GM19397 (cell line): ENCODE measurements around the gene LAMTOR2.
"Not testable (repeated sequence)": the region's sequence is repeated elsewhere in the genome, so short reads cannot be mapped to it uniquely, and the experiment has no call there.

Experiments
- ATAC-seq: cut with Tn5 transposase; IDR thresholded peaks from one replicate; pipeline ENCODE4 v1.9.1; 2021; ENCODE audit warnings: mild to moderate bottlenecking, moderate library complexity; ENCODE audit not compliant: unreplicated experiment

Gene LAMTOR2

DNA sequence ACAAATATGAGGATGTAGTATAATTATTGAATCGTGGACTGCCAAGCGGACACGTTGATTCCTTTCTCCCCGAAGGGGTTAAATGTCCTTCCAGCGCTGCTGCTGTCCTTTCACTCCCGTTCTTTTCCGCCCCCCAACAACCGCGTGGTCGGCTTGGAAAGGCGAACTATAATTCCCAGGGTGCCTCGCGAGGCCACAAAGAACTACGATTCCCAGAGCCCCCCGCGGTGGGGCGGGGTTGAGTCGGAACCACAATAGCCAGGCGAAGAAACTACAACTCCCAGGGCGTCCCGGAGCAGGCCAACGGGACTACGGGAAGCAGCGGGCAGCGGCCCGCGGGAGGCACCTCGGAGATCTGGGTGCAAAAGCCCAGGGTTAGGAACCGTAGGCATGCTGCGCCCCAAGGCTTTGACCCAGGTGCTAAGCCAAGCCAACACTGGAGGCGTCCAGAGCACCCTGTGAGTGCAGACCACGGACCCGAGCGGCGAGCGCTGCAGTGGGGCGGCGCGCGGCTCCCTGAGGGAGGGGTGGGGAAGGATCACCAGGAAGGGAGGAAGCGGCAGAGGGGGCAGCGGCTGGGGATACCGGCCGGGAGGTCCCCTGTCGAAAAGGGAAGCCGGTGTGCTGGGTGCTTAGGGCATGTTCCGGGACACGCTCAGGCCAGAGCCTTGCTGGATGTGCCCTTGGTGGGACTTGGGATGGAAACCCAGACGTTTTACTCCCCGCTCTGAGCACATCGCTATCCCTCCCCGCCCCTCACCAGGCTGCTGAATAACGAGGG, at the start of gene LAMTOR2:
TSS of gene LAMTOR2 (plus strand) at position 283 of the 781 bp plus-strand sequence. CDS start at position 391, 108 bp downstream.
- ATAC-seq, result peak; percentile 70

DNA sequence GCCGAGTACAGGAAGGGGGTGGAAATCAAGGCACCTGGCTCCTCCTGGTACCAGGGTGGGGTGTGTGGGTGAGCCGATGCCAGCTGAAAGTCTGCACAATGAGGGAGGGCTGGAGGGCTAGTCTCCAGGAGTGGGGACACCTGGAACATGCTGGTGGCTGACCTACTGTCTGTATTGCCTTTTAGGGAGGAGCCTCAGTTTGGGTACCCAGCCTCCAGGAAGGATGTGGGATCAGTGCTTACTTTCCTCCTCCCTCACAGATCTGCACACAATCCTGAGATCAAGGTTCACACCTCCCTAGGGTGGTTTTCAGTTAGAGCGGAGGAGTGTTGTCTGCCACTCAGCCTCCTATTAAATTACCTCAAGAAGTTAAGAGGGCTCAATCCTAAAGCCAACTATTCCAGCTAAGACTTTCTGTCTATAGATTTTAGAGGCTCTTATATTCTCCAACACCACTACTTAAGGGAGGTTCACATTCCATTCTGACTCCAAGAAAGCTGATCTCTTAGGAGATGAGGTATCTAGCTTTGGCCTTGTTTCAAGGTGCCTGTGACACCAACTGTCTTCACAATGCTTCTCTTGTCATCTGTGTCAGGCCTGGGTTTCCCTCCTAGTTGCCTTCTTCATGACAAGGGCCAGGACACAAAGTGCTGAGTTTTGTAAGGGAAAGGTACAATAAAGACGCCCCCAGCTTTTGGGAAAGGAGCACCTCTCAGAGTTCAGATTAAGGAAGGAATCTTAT, 49.6 kb upstream of the LAMTOR2 start:
- no peak for ATAC-seq

DNA sequence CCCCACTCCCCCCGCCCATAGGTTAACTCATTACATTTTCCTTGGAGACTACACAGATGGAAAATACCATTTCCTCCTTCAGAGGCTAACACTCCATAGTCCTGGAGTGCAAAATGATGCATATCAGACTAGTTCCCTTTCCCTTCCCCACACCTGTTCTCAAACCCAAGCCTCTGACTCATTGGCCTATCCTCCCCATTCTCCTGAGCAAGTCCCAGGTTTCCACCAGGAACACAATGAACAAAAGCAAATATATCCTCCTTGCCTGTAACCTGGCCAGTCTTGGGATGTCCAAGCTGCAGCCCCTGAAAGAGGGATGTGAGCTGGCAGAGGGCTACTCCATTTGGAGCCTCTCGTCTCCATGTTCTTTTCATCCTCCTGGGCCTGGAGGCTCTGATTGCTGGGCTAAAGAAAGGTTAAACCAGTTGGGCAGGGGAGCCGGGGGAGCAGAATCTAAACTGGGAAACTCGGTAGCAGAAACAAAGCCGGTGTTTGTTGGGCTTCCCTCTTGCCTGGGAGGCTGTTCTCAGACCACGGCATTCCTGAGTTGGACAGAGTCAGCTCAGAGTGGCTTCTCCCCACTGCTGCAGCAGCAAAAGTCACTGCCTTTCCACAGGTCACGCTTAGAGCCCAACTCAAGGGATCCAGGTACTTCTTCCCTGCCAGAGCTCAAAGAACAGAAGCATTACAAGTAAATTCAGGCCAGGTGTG, 47.8 kb upstream of the LAMTOR2 start:
- no peak for ATAC-seq

DNA sequence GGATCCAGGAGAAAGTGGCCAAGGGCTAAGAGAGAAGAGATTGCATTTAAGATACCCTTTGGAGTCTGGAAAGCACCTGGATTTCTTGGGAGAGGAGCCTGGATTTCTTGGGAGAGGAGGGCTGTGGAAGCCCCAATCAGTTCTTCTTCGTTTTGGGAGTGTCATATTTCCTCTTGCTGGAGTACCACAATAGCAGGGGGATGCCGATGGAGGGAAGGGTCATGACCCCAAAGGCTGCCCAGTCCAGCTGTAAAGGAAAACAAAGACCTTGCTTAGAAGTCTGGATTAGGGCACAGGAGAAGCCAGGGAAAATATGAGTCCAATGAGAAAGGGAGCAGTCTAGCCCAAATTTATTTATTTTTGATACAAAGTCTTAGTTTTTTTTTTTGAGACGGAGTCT, 45.2 kb upstream of the LAMTOR2 start:
- ATAC-seq, result no peak

DNA sequence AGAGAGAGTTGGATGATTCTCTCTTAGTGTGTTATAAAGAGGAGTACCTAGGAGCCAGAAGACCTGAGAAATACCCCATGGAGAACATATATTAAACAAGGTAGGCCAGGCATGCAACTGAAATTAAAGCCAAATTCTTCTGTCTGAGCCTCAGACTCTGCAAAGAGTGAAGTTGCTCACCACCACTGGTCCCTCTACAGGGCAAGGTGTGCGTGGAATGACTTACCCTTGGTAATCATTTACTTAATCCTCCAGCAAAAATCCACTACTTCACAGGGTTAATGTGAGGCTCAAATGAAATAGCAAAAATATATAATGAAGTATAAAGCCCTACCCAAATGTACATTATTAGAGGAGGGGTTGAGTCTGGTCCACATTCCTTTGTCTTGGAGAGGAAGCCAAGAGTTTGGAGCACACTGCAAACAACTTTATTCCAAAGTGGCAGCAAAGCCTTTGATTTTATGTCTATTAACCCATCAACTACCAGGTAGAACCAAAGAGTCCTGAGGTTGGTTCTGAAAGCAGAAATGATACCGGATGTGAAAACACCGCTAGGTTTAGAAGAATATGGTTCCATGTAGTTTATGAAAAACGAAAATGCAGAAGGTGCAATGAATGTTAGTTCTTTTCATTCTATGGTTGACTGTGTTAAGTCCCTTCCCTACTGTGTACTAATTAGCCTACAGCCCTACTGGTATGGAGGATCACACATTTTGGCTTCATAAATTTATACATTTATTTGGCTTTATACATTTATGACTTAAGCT, 42.3 kb upstream of the LAMTOR2 start:
- peak; percentile 62 for ATAC-seq

DNA sequence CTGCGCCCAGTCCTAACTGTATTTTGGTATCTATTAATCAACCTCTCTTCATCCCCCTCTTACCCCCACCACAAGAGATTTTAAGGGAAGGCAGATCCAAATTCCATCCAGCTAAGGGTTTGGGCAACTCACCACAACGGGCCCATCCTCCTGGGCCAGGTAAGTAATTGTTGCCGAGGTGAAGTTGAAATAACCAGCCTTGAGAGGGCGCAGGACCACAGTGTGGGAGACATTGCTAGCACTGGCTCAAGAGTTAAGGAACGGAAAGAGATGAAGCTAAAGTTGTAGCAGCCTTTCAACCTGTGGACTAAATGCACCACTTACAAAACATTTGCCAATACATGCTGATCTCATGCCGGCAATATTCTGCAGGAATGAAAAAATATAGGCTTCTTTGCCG, 39.8 kb upstream of the LAMTOR2 start:
- no peak for ATAC-seq

DNA sequence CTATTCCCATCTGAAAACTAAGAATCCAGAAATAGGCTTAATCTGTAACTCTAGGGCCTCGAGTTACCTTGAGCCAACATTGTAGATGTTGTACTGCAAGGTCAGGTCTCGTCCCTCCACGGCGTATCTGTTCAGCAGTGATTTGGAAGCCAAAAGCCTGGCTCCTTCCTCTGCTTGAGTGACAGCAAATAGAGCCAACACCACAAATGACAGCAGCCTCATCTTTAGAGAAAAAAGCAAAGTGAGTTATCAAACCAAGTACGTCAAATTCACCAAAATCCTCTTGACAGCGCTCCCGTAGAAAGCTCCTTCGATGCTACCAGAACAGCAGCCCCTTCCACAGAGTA, 34.7 kb upstream of the LAMTOR2 start:
- no peak for ATAC-seq

DNA sequence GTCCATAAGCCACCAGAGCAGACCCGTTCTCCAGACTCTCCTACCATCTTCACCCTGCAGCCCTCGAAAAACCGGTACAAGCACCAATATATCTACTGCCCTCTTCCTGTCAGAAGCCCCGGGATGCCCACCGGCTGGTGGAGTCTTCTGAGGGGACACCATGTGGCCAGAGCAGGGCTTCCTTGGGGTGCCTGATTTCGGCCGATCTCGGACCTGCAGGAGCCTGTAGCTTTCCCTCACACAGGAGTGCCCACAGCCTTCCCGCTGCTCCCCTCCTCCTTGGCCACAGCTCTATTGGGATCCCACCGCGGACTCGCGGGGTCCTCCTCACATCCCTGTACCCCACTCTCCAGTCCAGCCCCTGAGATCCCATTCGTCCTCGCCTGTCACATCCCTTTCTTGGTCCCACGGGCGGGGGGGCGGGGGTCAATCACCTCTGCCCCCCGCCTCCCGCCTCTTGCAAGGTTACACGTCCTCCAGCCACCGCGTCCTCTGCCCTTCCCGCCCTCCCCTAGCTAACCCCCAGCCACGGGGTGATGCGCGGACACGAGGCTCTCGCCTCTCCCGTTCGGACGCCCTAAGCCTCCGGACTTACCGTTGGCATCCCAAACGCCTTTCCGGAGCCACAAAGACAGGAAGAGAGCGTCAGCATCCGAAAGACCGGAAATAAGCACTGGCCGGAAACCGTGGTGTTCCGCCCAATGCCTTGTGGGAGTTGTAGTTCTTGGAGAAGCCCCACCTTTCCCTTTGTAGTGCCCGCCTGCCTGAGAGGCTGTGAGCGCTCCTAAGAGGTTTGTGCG, 34.1 kb upstream of the LAMTOR2 start, which contains the start of gene SSR2:
TSS of gene SSR2 (minus strand) at position 659 of the 800 bp plus-strand sequence. CDS start 784 bp downstream, outside the sequence.
- peak; percentile 82 for ATAC-seq

DNA sequence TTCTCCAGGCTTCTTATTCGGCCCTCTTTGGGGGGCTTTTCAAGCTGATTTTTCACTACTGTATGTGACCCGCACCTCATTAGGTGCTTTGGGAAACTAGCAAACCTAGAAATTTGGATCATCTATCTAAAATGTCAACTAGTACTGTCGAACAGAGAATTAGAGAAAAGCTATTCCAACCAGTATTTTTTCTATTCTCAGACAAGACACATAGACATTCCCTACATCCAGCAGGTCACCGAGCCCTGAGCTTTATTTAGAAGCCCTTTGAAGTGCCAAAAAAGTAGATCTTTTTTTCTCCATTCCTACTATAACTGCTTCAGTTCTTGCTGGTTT, 33.5 kb upstream of the LAMTOR2 start:
- ATAC-seq, result no peak

DNA sequence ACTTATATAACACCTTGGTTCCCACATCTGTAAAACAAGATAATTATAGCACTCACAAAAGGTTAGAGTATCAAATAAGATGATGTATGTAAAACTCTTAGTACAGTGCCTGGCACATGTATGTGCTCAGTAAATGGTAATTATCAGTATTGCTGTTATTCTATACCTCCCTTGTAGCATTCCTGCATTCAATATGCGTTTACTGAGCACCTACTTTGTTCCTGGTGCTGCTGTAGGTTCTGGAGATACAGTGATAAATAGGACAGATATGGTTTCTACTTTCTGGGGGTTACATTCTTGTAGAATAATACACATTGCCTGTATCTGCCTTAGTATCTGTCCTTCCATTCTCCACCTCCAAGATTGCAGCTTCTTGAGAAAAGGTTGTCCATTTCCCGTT, 32.6 kb upstream of the LAMTOR2 start:
- no peak for ATAC-seq

DNA sequence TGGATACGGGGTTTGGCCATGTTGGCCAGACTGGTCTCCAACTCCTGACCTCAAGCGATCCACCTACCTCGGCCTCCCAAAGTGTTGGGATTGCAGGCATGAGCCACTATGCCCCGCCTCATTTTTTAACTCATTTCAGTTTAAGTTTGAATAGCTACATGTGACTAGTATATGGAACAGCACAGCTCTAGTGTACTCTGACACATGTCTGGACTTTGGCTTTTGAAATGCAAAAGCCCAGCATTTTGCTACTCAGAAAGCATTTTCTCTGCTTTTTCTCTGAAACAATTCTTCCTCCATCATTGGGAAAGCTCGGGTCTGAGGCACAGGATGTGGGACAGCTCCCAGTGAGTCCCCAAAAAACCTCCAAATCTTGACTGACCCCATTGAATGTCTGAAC, 29.8 kb upstream of the LAMTOR2 start:
- no peak for ATAC-seq

DNA sequence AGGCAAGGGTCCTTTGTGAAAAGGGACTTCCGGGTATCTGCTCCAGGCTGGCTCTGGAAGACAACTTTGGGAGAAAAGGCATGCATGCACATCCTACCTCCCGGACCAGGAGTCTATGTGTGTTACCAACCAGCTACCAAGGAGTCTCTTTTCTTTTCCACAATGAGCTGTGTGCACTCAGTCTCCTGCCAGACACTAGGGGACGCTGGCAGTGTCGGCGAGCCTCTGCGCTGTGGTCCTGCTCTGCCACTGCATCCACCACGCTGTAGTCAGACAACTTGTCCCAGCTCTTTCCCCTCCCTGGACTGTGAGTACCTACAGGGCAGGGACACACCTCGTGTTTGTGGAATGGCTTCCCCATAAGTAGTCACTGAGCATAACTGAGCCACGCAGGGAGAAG, 28.7 kb upstream of the LAMTOR2 start:
- no peak for ATAC-seq

DNA sequence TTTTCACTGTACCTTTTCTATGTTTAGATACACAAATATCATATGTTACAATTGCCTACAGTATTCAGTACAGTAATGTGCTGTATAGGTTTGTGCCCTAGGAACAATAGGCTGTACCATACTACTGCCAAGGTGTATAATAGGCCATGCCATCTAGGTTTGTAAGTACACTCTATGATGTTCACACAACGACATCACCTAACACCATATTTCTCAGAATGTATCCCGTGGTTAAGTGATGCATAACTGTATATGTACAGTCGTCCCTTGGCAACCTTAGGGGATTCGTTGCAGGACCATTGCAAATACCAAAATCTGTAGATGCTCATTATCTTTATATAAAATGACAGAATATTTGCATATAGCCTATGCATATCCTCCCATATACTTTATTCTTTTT, 28.0 kb upstream of the LAMTOR2 start:
- no peak for ATAC-seq

DNA sequence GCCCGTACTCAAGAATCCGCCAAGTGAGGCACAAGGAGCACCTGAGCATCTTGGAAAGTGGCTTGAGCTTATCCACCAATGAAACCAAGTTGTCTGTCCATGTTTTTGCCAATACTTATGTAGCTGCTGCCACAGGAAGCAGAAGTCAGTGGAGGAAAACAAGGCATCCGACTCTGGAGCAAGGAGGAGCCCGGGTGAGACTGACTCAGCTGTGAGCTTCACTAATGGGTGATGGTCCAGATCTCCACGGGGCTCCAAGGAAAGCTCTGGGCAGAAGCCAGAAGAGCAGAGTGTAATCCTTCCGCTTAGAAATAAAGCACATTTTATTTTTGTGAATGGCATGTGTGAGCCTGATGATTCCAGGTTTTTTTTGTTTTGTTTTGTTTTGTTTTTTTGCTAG, 21.6 kb upstream of the LAMTOR2 start:
- no peak for ATAC-seq

DNA sequence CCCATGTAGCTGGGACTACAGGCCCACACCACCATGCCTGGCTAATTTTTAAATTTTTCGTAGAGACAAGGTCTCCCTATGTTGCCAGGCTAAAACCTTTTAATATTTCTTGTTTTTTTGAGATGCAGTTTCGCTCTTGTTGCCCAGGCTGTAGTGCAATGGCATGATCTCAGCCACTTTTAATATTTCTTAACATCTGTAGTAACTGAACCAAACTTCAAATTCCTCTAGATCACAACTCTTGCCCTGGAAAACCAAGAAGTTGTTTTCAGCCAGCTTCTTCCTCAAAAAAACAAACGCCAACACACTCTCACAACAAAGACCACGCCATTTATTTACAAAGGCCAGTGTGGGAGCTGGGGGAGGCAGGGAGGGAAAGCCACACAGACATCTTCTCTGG, 19.6 kb upstream of the LAMTOR2 start:
- ATAC-seq, result not testable (repeated sequence)

DNA sequence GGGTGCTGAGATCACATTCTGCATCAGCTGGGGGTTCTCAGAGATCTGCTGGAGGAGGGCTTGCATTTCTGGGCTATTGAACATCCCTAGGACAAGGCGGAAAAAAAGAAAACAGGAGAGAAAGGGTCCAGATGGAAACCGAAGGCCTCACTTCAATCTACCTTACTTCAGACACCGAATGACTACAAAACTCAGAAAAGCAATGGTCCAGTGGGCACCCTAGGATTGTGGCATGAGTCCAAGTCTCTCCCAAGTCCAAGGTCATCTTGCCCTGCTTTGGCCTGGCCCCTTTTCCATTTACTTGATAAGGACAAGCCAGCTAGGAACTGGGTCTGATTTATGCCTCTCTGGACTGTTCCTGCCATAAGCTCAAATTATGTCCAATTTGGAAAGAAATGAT, 11.8 kb upstream of the LAMTOR2 start:
- ATAC-seq, result no peak

DNA sequence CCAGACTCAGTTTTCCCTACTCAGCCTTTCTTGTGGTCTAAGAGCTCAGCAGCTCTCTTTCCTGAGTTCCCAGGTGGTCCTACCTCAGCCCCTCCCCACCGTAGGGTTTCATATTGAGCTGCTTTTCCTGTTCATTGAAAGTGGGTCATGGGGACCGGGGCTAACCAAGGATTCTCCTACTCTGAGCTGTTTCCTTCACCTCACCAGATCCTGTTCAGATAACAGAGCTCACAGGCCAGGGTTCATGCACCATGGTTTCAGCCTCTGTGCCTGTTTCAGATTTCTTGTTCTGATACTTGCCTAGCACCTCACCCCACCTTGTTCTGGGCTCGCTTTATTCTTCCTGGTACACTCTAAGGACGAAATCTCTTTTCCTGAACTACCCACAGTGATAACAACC, 9.5 kb upstream of the LAMTOR2 start:
- ATAC-seq, result no peak

DNA sequence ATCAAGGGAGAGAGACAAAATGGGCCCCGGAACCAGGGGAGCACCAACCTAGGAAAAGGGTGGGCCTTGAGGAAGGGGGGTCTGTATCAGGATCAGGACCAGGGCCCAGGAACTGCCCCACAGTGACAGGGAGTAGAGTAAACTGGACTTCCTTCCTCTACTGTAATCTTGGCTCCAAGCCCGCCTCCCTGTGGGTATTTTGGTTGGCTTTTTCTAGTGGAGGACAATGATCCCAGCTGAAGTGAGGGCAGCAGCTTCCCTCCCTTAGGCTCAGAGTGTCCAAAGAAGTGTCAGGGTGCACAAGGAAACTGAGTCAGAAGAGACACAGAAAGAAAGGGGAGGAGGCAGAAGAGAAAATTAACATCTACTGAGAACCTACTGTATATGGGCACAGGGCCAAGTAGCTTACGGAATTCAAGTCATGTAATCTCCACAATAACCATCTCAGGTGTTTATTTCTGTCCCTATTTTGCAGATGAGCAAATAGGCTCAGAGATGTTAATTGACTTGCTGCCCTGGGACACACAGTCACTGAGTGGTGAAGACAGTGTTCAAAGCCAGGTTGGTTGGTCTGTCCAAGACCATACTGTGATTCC, 5.8 kb upstream of the LAMTOR2 start:
- ATAC-seq, result no peak

DNA sequence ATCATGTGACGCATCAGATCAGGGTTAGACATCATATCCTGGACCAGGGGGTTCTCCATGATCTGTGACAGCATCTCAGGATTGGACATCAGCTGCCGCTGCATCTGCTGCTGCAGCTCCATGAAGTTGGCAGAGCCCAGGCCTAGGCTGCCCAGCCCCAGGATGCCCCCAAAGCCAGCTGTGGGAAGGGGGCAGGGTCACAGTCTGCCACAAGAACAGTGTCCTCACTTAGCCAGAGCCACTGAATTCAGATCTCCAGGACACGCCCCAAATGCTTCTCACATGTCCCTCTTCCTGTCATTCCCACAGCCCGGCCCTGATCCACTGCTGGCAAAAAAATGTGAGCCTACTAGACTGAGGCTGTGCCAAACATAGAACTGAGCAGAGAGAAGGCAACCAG, 4.2 kb upstream of the LAMTOR2 start:
- no peak for ATAC-seq
